Tibial nerve (tissue), 4 donors: ENCODE measurements around the gene BMAL1.

Source experiments
- EP300 ChIP-seq, 2 donors: sonication (generic); formaldehyde crosslinking; IDR thresholded peaks; one replicate each; pipeline ENCODE4 v1.6.1; 2017; ENCODE audit warnings: antibody characterized with exemption in 2 of 2, mild to moderate bottlenecking in 1 of 2
- TF ChIP-seq, protein P1 (sequence below), 5 experiments: fragments of 200-600 bp in 3 of 5; fragments of 450-650 bp in 2 of 5; sonication (generic) in 3 of 5; IDR thresholded peaks; one replicate each; pipeline ENCODE4 v1.5.1; 2016 to 2019; ENCODE audit warnings: antibody characterized with exemption in 5 of 5, mild to moderate bottlenecking in 3 of 5, moderate library complexity in 2 of 5

DNA sequence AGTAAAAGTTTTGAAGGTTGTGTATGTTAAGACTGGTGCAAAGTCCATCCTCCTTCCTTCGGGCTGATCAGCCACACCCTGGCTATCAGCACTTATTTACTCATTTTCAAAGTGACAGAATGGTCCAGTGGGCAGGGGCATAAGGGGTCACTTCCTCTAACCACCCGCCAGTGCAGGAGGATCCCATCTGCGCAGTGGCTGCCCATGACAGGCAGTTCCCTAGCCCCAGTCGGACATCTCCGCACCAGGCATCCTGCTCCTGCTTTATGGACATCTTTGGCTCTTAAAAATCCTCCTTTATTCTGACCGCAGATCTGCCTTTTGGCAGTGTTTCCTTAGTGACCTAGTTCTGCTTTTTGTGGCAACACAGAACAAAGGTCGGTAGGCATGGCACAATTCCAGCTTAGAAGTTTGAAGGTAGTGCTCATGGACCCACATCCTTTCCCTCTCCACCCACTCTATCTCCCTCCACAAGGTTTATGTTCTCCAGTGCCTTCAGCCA, 55.9 kb downstream of the BMAL1 start:
- no peak for TF ChIP-seq EP300 (IDR thresholded peaks at IDR 0.05)
- TF ChIP-seq, protein P1, sequence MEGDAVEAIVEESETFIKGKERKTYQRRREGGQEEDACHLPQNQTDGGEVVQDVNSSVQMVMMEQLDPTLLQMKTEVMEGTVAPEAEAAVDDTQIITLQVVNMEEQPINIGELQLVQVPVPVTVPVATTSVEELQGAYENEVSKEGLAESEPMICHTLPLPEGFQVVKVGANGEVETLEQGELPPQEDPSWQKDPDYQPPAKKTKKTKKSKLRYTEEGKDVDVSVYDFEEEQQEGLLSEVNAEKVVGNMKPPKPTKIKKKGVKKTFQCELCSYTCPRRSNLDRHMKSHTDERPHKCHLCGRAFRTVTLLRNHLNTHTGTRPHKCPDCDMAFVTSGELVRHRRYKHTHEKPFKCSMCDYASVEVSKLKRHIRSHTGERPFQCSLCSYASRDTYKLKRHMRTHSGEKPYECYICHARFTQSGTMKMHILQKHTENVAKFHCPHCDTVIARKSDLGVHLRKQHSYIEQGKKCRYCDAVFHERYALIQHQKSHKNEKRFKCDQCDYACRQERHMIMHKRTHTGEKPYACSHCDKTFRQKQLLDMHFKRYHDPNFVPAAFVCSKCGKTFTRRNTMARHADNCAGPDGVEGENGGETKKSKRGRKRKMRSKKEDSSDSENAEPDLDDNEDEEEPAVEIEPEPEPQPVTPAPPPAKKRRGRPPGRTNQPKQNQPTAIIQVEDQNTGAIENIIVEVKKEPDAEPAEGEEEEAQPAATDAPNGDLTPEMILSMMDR (IDR thresholded peaks at IDR 0.05): no peak
